Suprapubic skin (tissue), 3 donors: ENCODE data around the gene QPCT.

Experiments used
- POLR2AphosphoS5 ChIP-seq, 3 donors: sonication (generic); formaldehyde crosslinking; IDR thresholded peaks; one replicate each; pipeline ENCODE4 v1.6.1; 2017; ENCODE audit warnings: antibody characterized with exemption in 3 of 3
- TF ChIP-seq, protein P1 (sequence below), 2 donors: fragments of 200-600 bp in 1 of 2; fragments of 450-650 bp in 1 of 2; sonication (generic) in 1 of 2; IDR thresholded peaks; one replicate each; pipeline ENCODE4 v1.5.1; 2016 to 2019; ENCODE audit warnings: antibody characterized with exemption in 2 of 2, mild to moderate bottlenecking in 1 of 2, moderate library complexity in 1 of 2

DNA sequence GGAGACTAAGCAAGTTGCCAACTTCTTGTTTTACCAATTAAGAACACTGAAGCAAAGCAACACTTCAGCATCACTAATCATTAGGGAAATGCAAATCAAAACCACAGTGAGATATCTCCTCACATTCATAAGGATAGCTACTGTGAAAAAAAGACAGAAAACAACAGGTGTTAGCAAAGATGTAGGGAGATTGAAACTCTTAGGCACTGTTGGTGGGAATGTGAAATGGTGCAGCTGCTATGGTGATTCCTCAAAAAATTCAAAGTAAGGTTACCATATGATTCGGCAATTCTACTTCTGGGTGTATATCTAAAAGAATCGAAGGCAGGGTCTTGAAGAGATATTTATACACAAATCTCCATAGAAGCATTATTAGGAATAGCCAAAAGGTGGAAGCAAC lies 11.2 kb upstream of the QPCT start:
- TF ChIP-seq, protein P1, sequence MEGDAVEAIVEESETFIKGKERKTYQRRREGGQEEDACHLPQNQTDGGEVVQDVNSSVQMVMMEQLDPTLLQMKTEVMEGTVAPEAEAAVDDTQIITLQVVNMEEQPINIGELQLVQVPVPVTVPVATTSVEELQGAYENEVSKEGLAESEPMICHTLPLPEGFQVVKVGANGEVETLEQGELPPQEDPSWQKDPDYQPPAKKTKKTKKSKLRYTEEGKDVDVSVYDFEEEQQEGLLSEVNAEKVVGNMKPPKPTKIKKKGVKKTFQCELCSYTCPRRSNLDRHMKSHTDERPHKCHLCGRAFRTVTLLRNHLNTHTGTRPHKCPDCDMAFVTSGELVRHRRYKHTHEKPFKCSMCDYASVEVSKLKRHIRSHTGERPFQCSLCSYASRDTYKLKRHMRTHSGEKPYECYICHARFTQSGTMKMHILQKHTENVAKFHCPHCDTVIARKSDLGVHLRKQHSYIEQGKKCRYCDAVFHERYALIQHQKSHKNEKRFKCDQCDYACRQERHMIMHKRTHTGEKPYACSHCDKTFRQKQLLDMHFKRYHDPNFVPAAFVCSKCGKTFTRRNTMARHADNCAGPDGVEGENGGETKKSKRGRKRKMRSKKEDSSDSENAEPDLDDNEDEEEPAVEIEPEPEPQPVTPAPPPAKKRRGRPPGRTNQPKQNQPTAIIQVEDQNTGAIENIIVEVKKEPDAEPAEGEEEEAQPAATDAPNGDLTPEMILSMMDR (IDR thresholded peaks at IDR 0.05) = no peak
- no peak for TF ChIP-seq POLR2AphosphoS5 (IDR thresholded peaks at IDR 0.05)
